Suprapubic skin (tissue), 4 donors: ENCODE data around the gene SLC16A8.

Experiments used
- CTCF ChIP-seq, 2 donors: fragments of 200-600 bp in 1 of 2; fragments of 450-650 bp in 1 of 2; sonication (generic) in 1 of 2; IDR thresholded peaks; one replicate each; pipeline ENCODE4 v1.5.1; 2016 to 2019; ENCODE audit warnings: antibody characterized with exemption in 2 of 2, mild to moderate bottlenecking in 1 of 2, moderate library complexity in 1 of 2
- EP300 ChIP-seq: sonication (generic); formaldehyde crosslinking; IDR thresholded peaks from one replicate; pipeline ENCODE4 v1.6.1; 2017; ENCODE audit warnings: antibody characterized with exemption
- POLR2A ChIP-seq, 2 donors: fragments of 450-650 bp; IDR thresholded peaks; one replicate each; pipeline ENCODE4 v1.6.1; 2017; ENCODE audit warnings: antibody characterized with exemption in 2 of 2, mild to moderate bottlenecking in 2 of 2, moderate library complexity in 2 of 2
- POLR2AphosphoS5 ChIP-seq, 3 donors: sonication (generic); formaldehyde crosslinking; IDR thresholded peaks; one replicate each; pipeline ENCODE4 v1.6.1; 2017; ENCODE audit warnings: antibody characterized with exemption in 3 of 3

- TF ChIP-seq CTCF (IDR thresholded peaks at IDR 0.05) (no peak), POLR2A (IDR thresholded peaks at IDR 0.05) (no peak), POLR2AphosphoS5 (IDR thresholded peaks at IDR 0.05) (no peak), EP300 (no peak)
Observed at GRCh38 chr22:38109371-38110001, 25.5 kb upstream of the SLC16A8 start.
